CD4-positive, CD25-positive, alpha-beta regulatory T cell (primary cell): Measurements from ENCODE around the gene EPHA6. TPM values are rescaled to one million over a fixed set of nuclear protein-coding genes. Genes with fewer than 3 reads are reported as not detected.
A peak's percentile ranks its signal among the peaks of the same experiment; 100 is the strongest.

Experiments
- ATAC-seq, 2 donors: fragments of 150-1000 bp; cut with Tn5 transposase; one replicate each; pipeline ENCODE4 v1.10.0; 2021; ENCODE audit warnings: low read depth in 2 of 2, moderate number of reproducible peaks in 2 of 2, moderate library complexity in 1 of 2
- DNase-seq, 3 donors: peaks; one replicate each; pipeline versions ENCODE4 v3.0.0 to v3.0.0-alpha.2; 2012 to 2022; ENCODE audit warnings: mixed read lengths in 1 of 3
- H3K27ac ChIP-seq: one replicate; pipeline ENCODE4 v1.7.0; 2013; ENCODE audit warnings: mild to moderate bottlenecking, low read length; ENCODE audit not compliant: insufficient read depth, poor library complexity, severe bottlenecking
- H3K27me3 ChIP-seq: one replicate; pipeline ENCODE4 v1.7.0; 2013; ENCODE audit warnings: low read length; ENCODE audit not compliant: control insufficient read depth, insufficient read depth
- H3K36me3 ChIP-seq: one replicate; pipeline ENCODE4 v1.7.0; 2013; ENCODE audit warnings: mild to moderate bottlenecking, low read length, moderate library complexity; ENCODE audit not compliant: control insufficient read depth, insufficient read depth
- H3K4me1 ChIP-seq: 2 replicates; pipeline ENCODE4 v1.7.0; 2013; ENCODE audit warnings: mild to moderate bottlenecking, low read length; ENCODE audit not compliant: insufficient read depth, control insufficient read depth, poor library complexity, severe bottlenecking
- H3K4me3 ChIP-seq: one replicate; pipeline ENCODE4 v1.7.0; 2013; ENCODE audit warnings: low read depth, mild to moderate bottlenecking, low read length, moderate library complexity
- H3K9me3 ChIP-seq, 2 experiments: 1 replicate in 1 of 2; 2 replicates in 1 of 2; pipeline ENCODE4 v1.7.0; 2013; ENCODE audit warnings: low read length in 2 of 2, mild to moderate bottlenecking in 1 of 2, moderate library complexity in 1 of 2; ENCODE audit not compliant: control insufficient read depth in 2 of 2
- H3K27ac Mint-ChIP-seq, 3 donors: one replicate each; pipeline ENCODE4 v1.8.0; 2020 to 2022; ENCODE audit warnings: mild to moderate bottlenecking in 3 of 3, mixed read lengths in 3 of 3, moderate library complexity in 2 of 3
- H3K27me3 Mint-ChIP-seq: one replicate; pipeline ENCODE4 v1.8.0; 2022; ENCODE audit warnings: mild to moderate bottlenecking, mixed read lengths
- H3K36me3 Mint-ChIP-seq: one replicate; pipeline ENCODE4 v1.8.0; 2020; ENCODE audit warnings: mixed read lengths
- H3K4me1 Mint-ChIP-seq, 4 donors: one replicate each; pipeline ENCODE4 v1.8.0; 2020 to 2022; ENCODE audit warnings: mixed read lengths in 4 of 4, mild to moderate bottlenecking in 1 of 4
- H3K4me3 Mint-ChIP-seq, 4 donors: one replicate each; pipeline ENCODE4 v1.8.0; 2020 to 2022; ENCODE audit warnings: mild to moderate bottlenecking in 4 of 4, mixed read lengths in 4 of 4, moderate library complexity in 3 of 4
- H3K9me3 Mint-ChIP-seq, 7 donors: one replicate each; pipeline ENCODE4 v1.8.0; 2020 to 2022; ENCODE audit warnings: mixed read lengths in 7 of 7, mild to moderate bottlenecking in 3 of 7, moderate library complexity in 2 of 7
- polyA plus RNA-seq, 4 donors: library from polyadenylated mRNA; unstranded; fragments of 300-500 nt; fragmentation: Illumina TruSeq; gene quantifications; one replicate each; pipeline ENCODE4 v1.2.3, GENCODE V29; 2021
- total RNA-seq: library from RNA; stranded (reverse); gene quantifications from one replicate; pipeline ENCODE4 v1.2.3, GENCODE V29; 2022

EPHA6 gene
- total and polyA plus RNA-seq, 5 donors from 2014 or later = not detected

- H3K27me3 Mint-ChIP-seq = peaks cover 5% of the 10 kb centered on the region
- H3K4me3 Mint-ChIP-seq = no peak overlapping the region
- no peak for ATAC-seq
- H3K4me1 ChIP-seq = no peaks in the 10 kb centered on the region
- peaks cover 0 to 2% (median 0%) of the 10 kb centered on the region in 7 donors for H3K9me3 Mint-ChIP-seq
- H3K27ac ChIP-seq = no peak overlapping the region
- no peaks in the 10 kb centered on the region for H3K36me3 Mint-ChIP-seq
- no peak overlapping the region for H3K27ac Mint-ChIP-seq
- H3K27me3 ChIP-seq = no peaks in the 10 kb centered on the region
- no peak for DNase-seq
- no peak overlapping the region for H3K4me3 ChIP-seq
- no peaks in the 10 kb centered on the region for H3K4me1 Mint-ChIP-seq
- H3K9me3 ChIP-seq = no peaks in the 10 kb centered on the region
- no peaks in the 10 kb centered on the region for H3K36me3 ChIP-seq
Measured at GRCh38 chr3:97655971-97656370, 841.6 kb downstream of the EPHA6 start.

GRCh38 chr3:97656638-97657037, 842.2 kb downstream of the EPHA6 start:
- Mint-ChIP-seq H3K36me3 (no peaks in the 10 kb centered on the region), H3K27me3 (peaks cover 5% of the 10 kb centered on the region), H3K27ac (no peak overlapping the region), H3K9me3 (peaks cover 0 to 2% (median 0%) of the 10 kb centered on the region in 7 donors), H3K4me1 (no peaks in the 10 kb centered on the region), H3K4me3 (no peak overlapping the region)
- H3K36me3 ChIP-seq = no peaks in the 10 kb centered on the region
- DNase-seq = no peak
- no peaks in the 10 kb centered on the region for H3K4me1 ChIP-seq
- H3K9me3 ChIP-seq = no peaks in the 10 kb centered on the region
- H3K27ac ChIP-seq = no peak overlapping the region
- no peak overlapping the region for H3K4me3 ChIP-seq
- ATAC-seq = no peak
- H3K27me3 ChIP-seq = no peaks in the 10 kb centered on the region

GRCh38 chr3:97658668-97659285, 844.4 kb downstream of the EPHA6 start:
- Mint-ChIP-seq H3K4me3 (no peak overlapping the region), H3K27ac (no peak overlapping the region), H3K36me3 (no peaks in the 10 kb centered on the region), H3K4me1 (no peaks in the 10 kb centered on the region), H3K9me3 (peaks cover 0 to 2% (median 0%) of the 10 kb centered on the region in 7 donors), H3K27me3 (peaks cover 5% of the 10 kb centered on the region)
- ATAC-seq = no peak
- no peaks in the 10 kb centered on the region for H3K27me3 ChIP-seq
- H3K27ac ChIP-seq = no peak overlapping the region
- no peaks in the 10 kb centered on the region for H3K4me1 ChIP-seq
- peak in 1 of 3 donors; percentile 4 for DNase-seq
- no peaks in the 10 kb centered on the region for H3K36me3 ChIP-seq
- H3K4me3 ChIP-seq = no peak overlapping the region
- no peaks in the 10 kb centered on the region for H3K9me3 ChIP-seq

GRCh38 chr3:97662264-97662663, 847.9 kb downstream of the EPHA6 start:
- DNase-seq (no peak), ATAC-seq (no peak)
- H3K4me3 Mint-ChIP-seq = no peak overlapping the region
- no peak overlapping the region for H3K27ac Mint-ChIP-seq
- no peaks in the 10 kb centered on the region for H3K4me1 ChIP-seq
- no peak overlapping the region for H3K4me3 ChIP-seq
- peaks cover 0 to 2% (median 0%) of the 10 kb centered on the region in 7 donors for H3K9me3 Mint-ChIP-seq
- no peaks in the 10 kb centered on the region for H3K27me3 ChIP-seq
- H3K27ac ChIP-seq = no peak overlapping the region
- H3K36me3 Mint-ChIP-seq = no peaks in the 10 kb centered on the region
- no peaks in the 10 kb centered on the region for H3K4me1 Mint-ChIP-seq
- peaks cover 5% of the 10 kb centered on the region for H3K27me3 Mint-ChIP-seq
- H3K36me3 ChIP-seq = no peaks in the 10 kb centered on the region
- no peaks in the 10 kb centered on the region for H3K9me3 ChIP-seq

GRCh38 chr3:97662762-97663161, 848.4 kb downstream of the EPHA6 start:
- no peaks in the 10 kb centered on the region for H3K36me3 Mint-ChIP-seq
- no peak overlapping the region for H3K4me3 Mint-ChIP-seq

GRCh38 chr3:97665896-97666295, 851.5 kb downstream of the EPHA6 start:
- Mint-ChIP-seq H3K4me1 (no peaks in the 10 kb centered on the region), H3K27ac (no peak overlapping the region)
- ATAC-seq = no peak

More at GRCh38 chr3:97662762-97663161, 848.4 kb downstream of the EPHA6 start:
- H3K27me3 Mint-ChIP-seq = peaks cover 5% of the 10 kb centered on the region
- no peaks in the 10 kb centered on the region for H3K4me1 ChIP-seq
- no peaks in the 10 kb centered on the region for H3K36me3 ChIP-seq
- no peaks in the 10 kb centered on the region for H3K4me1 Mint-ChIP-seq
- H3K27ac Mint-ChIP-seq = no peak overlapping the region
- H3K9me3 Mint-ChIP-seq = peaks cover 0 to 2% (median 0%) of the 10 kb centered on the region in 7 donors
- H3K9me3 ChIP-seq = no peaks in the 10 kb centered on the region
- no peaks in the 10 kb centered on the region for H3K27me3 ChIP-seq
- no peak overlapping the region for H3K4me3 ChIP-seq
- ATAC-seq (no peak), DNase-seq (no peak)
- H3K27ac ChIP-seq = no peak overlapping the region

GRCh38 chr3:97670952-97671351, 856.6 kb downstream of the EPHA6 start:
- Mint-ChIP-seq H3K4me3 (no peak overlapping the region), H3K4me1 (no peaks in the 10 kb centered on the region), H3K9me3 (peaks cover 0 to 4% (median 0%) of the 10 kb centered on the region in 7 donors), H3K27me3 (peaks cover 4% of the 10 kb centered on the region), H3K36me3 (no peaks in the 10 kb centered on the region), H3K27ac (no peak overlapping the region)
- Histone ChIP-seq H3K36me3 (no peaks in the 10 kb centered on the region), H3K4me3 (no peak overlapping the region), H3K4me1 (no peaks in the 10 kb centered on the region), H3K9me3 (no peaks in the 10 kb centered on the region), H3K27ac (no peak overlapping the region), H3K27me3 (no peaks in the 10 kb centered on the region)
- ATAC-seq (no peak), DNase-seq (no peak)

More at GRCh38 chr3:97665896-97666295, 851.5 kb downstream of the EPHA6 start:
- H3K36me3 ChIP-seq = no peaks in the 10 kb centered on the region
- H3K27me3 Mint-ChIP-seq = peaks cover 4% of the 10 kb centered on the region
- no peaks in the 10 kb centered on the region for H3K4me1 ChIP-seq
- H3K36me3 Mint-ChIP-seq = no peaks in the 10 kb centered on the region
- H3K27ac ChIP-seq = no peak overlapping the region
- no peak overlapping the region for H3K4me3 ChIP-seq
- peaks cover 0 to 2% (median 0%) of the 10 kb centered on the region in 7 donors for H3K9me3 Mint-ChIP-seq
- H3K9me3 ChIP-seq = no peaks in the 10 kb centered on the region
- H3K27me3 ChIP-seq = no peaks in the 10 kb centered on the region
- DNase-seq = no peak
- no peak overlapping the region for H3K4me3 Mint-ChIP-seq

- H3K36me3 Mint-ChIP-seq = no peaks in the 10 kb centered on the region
- no peak overlapping the region for H3K27ac Mint-ChIP-seq
- H3K27me3 Mint-ChIP-seq = no peaks in the 10 kb centered on the region
- H3K4me3 ChIP-seq = no peak overlapping the region
- no peaks in the 10 kb centered on the region for H3K4me1 Mint-ChIP-seq
- H3K36me3 ChIP-seq = no peaks in the 10 kb centered on the region
- ATAC-seq = no peak
- peaks cover 0 to 6% (median 0%) of the 10 kb centered on the region in 7 donors for H3K9me3 Mint-ChIP-seq
- H3K27me3 ChIP-seq = no peaks in the 10 kb centered on the region
- no peak for DNase-seq
- H3K4me3 Mint-ChIP-seq = no peak overlapping the region
- no peaks in the 10 kb centered on the region for H3K4me1 ChIP-seq
- no peak overlapping the region for H3K27ac ChIP-seq
- no peaks in the 10 kb centered on the region for H3K9me3 ChIP-seq
Measured at GRCh38 chr3:97673357-97673997, 859.1 kb downstream of the EPHA6 start.
